Liver (tissue), 3 donors: ENCODE data around the gene SYCP2.

Experiments
- EGR1 ChIP-seq, 2 donors: IDR thresholded peaks; 2 replicates each; pipeline ENCODE4 v1.6.1; 2016 to 2018; ENCODE audit warnings: antibody characterized with exemption in 2 of 2, low read depth in 2 of 2
- FOXA1 ChIP-seq: IDR thresholded peaks from 2 replicates; pipeline ENCODE4 v1.6.1; 2016; ENCODE audit warnings: antibody characterized with exemption
- GABPA ChIP-seq, 2 donors: IDR thresholded peaks in 1 of 2; conservative IDR thresholded peaks in 1 of 2; 2 replicates each; pipeline ENCODE4 v1.6.1; 2016; ENCODE audit warnings: antibody characterized with exemption in 2 of 2, mild to moderate bottlenecking in 1 of 2, moderate library complexity in 1 of 2
- TAF1 ChIP-seq: conservative IDR thresholded peaks from 2 replicates; pipeline ENCODE4 v1.6.1; 2016; ENCODE audit warnings: antibody characterized with exemption, mild to moderate bottlenecking
- YY1 ChIP-seq: IDR thresholded peaks from 2 replicates; pipeline ENCODE4 v1.6.1; 2016; ENCODE audit warnings: antibody characterized with exemption, mild to moderate bottlenecking
- TF ChIP-seq, protein P1 (sequence below): IDR thresholded peaks from 2 replicates; pipeline ENCODE4 v1.6.1; 2016; ENCODE audit warnings: antibody characterized with exemption
- TF ChIP-seq, protein P2 (sequence below): fragments of 150-350 bp; IDR thresholded peaks from 2 replicates; pipeline ENCODE4 v1.5.1; 2017; ENCODE audit warnings: improper control_type of control experiment, low read depth, low read length; ENCODE audit not compliant: missing input control
- TF ChIP-seq, protein P3 (sequence below): IDR thresholded peaks from 2 replicates; pipeline ENCODE4 v1.6.1; 2016; ENCODE audit warnings: antibody characterized with exemption
- donor health status: healthy.
- donor health status: healthy.

DNA sequence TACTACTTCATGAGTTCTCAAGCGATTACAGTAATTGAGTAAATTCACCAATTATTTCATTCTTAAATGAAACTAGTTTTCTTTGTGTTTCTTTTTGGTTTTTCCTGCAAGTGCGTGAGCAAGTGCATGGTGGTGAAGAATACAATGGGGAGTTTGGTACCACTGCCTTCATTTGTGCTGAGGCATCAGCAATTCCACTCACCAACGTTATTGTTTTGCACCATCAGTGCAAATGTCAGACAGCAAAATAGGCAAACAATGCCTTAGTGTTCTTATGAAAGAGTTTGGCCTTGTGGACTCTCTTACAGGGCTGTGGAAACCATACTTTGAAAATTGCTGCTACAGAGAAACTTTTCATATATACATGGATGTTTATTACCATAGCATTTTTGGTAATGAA, 33.0 kb upstream of the SYCP2 start:
- TF ChIP-seq GABPA (IDR thresholded peaks at IDR 0.05 in 1 of 2, conservative IDR thresholded peaks at IDR 0.05 in 1 of 2) (no peak), FOXA1 (no peak), EGR1 (IDR thresholded peaks at IDR 0.05; ENCODE audit: low read depth in 2 of 2) (no peak), TAF1 (no peak), YY1 (no peak)
- TF ChIP-seq, protein P1, sequence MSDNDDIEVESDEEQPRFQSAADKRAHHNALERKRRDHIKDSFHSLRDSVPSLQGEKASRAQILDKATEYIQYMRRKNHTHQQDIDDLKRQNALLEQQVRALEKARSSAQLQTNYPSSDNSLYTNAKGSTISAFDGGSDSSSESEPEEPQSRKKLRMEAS, result no peak
- TF ChIP-seq, protein P2, sequence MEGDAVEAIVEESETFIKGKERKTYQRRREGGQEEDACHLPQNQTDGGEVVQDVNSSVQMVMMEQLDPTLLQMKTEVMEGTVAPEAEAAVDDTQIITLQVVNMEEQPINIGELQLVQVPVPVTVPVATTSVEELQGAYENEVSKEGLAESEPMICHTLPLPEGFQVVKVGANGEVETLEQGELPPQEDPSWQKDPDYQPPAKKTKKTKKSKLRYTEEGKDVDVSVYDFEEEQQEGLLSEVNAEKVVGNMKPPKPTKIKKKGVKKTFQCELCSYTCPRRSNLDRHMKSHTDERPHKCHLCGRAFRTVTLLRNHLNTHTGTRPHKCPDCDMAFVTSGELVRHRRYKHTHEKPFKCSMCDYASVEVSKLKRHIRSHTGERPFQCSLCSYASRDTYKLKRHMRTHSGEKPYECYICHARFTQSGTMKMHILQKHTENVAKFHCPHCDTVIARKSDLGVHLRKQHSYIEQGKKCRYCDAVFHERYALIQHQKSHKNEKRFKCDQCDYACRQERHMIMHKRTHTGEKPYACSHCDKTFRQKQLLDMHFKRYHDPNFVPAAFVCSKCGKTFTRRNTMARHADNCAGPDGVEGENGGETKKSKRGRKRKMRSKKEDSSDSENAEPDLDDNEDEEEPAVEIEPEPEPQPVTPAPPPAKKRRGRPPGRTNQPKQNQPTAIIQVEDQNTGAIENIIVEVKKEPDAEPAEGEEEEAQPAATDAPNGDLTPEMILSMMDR, result no peak
- TF ChIP-seq, protein P3, sequence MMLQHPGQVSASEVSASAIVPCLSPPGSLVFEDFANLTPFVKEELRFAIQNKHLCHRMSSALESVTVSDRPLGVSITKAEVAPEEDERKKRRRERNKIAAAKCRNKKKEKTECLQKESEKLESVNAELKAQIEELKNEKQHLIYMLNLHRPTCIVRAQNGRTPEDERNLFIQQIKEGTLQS, result no peak
